HG03025 (cell line): ENCODE measurements around the gene GMIP.

Source experiments
- ATAC-seq: cut with Tn5 transposase; IDR thresholded peaks from one replicate; pipeline ENCODE4 v1.9.1; 2021; ENCODE audit warnings: mild to moderate bottlenecking, moderate library complexity; ENCODE audit not compliant: unreplicated experiment, low FRiP score

Gene GMIP

GRCh38 chr19:19636573-19637185 is 6.8 kb downstream of the GMIP start:
- ATAC-seq: no peak

GRCh38 chr19:19635313-19635702 is 8.1 kb downstream of the GMIP start:
- ATAC-seq: no peak

DNA sequence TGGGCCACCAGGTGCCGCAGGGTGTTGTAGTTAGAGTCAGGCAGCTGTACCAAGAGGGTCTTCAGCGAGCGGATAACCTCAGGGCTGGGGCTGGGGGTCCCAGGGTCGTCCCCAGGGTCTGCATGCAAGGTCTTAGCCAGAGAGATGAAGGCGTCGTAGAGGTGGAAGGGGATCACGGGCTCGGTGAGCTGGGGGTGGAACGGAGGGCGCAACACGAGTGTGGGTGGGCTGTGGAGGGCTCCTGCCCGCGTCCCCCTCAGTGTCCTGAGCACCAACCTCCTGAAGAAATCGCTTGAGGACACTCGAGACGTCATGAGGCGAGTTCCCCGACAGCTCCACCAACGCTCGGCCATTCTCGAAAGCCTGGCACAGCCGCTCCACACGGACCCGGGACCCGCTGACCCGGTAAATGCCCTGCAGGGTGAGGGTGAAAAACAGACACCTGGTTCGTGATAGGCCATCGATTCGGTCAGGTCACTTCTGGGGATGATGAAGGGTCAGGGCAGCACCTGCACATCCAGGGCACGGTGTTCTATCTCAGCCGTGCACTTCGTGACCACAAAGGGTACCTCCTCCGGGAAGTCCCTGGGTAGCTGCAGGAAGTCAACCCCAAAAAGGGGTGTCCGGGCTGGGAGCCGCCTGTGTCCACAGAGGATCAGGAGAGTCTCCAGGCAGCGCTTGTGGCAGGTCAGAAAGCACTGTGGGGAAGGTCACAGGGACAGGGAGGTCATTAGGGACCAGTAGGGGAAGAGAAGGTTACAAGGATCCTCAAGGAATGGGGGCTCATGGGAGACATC is 8.7 kb downstream of the GMIP start:
- no peak for ATAC-seq

- no peak for ATAC-seq
Measured at GRCh38 chr19:19633711-19634515, 9.5 kb downstream of the GMIP start.

GRCh38 chr19:19632661-19633060 is 10.8 kb downstream of the GMIP start:
- ATAC-seq: no peak

GRCh38 chr19:19631346-19631745 is 12.1 kb downstream of the GMIP start:
- no peak for ATAC-seq

- no peak for ATAC-seq
Measured at GRCh38 chr19:19630426-19630825, 13.0 kb downstream of the GMIP start.

DNA sequence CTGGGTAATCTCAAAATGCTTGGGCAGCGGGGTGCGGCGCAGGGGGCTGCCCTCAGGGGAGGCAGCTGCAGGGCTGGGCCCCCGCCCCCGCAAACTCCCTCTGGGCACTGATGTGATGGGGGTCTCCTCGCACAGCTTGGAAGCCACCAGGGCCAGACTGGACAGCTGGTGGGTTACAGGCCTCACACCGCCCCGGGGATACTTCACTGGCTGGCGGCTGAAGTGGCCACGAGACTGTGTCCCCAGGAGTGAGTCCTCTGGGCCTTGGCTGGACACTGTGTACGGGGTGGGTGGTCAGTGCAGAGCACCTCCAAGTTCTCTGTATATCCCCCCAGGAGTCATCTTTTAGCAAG is 13.4 kb downstream of the GMIP start:
- no peak for ATAC-seq

- peak; percentile 1 for ATAC-seq
Measured at GRCh38 chr19:19628501-19629134, 14.8 kb downstream of the GMIP start.

DNA sequence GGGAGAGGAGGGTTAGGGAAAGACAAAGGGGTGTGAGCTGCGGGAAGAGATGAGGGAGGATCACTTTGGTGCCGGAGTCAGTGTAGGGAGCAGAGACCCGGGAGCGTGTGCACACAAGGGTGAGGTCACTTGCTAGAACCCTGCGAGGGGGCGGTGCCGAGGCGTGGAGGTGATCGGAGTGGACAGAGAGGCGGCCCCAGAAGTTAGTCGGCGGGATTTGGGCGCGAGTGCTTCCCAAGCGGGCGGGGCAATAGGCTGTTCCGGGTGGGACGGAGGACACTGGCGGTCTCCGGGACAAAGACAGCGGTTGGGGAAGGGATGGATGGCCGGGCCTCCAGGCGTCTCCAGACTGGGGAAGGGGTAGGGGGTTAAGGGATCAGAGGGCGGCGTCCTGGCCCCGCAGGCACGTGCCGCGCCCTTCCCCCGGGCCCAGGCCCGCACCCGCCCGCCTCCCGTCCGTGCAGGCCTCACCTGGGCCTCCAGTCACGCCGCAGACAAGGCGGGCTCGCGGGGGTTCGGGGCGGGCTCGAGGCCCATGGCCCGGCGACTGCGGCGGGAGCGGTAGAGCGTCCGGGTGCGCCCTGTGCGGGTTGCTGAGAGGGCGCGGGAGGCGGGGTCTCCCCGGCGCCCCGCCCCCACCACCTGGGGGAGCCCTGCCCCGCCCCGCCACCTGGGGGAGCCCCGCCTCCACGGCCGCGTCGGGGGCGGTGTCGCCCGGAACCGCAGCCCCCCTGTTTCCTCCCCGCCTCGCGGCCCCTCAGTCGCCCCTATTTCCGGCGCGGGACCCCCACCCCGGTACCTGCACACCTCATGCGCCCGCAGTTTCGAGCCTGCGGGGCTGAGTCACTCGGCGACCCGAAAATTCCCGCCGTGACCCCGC is 15.6 kb downstream of the GMIP start, which contains the start of gene LPAR2:
LPAR2 (minus strand) TSS at position 600 of the 880 bp plus-strand sequence. CDS start 945 bp downstream, outside the sequence.
- peak; percentile 54 for ATAC-seq

- ATAC-seq: no peak
Measured at GRCh38 chr19:19626516-19627472, 16.7 kb downstream of the GMIP start.

GRCh38 chr19:19624032-19624570 is 19.4 kb downstream of the GMIP start:
- no peak for ATAC-seq

- ATAC-seq: no peak
Measured at GRCh38 chr19:19623383-19623782, 20.1 kb downstream of the GMIP start.

- no peak for ATAC-seq
Measured at GRCh38 chr19:19619849-19620210, 23.6 kb downstream of the GMIP start.

- ATAC-seq: no peak
Measured at GRCh38 chr19:19619181-19619848, 24.1 kb downstream of the GMIP start.

GRCh38 chr19:19618219-19619051 is 25.0 kb downstream of the GMIP start, which contains the start of gene PBX4:
Gene PBX4 (minus strand): TSS chr19:19618687. CDS start chr19:19618629, 58 bp downstream.
- ATAC-seq: peak; percentile 92

- ATAC-seq: no peak
Measured at GRCh38 chr19:19615086-19615485, 28.4 kb downstream of the GMIP start.
